Measurements from ENCODE around the gene KIFC1.

The KIFC1 gene

DNA sequence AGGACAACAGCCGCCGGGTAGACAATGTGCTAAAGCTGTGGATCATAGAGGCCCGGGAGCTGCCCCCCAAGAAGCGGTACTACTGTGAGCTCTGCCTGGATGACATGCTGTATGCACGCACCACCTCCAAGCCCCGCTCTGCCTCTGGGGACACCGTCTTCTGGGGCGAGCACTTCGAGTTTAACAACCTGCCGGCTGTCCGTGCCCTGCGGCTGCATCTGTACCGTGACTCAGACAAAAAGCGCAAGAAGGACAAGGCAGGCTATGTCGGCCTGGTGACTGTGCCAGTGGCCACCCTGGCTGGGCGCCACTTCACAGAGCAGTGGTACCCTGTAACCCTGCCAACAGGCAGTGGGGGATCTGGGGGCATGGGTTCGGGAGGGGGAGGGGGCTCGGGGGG lies 46.0 kb downstream of the KIFC1 start:
- H3K4me1 ChIP-seq: peaks cover 15 to 29% (median 27%) of the 10 kb centered on the region in 10 experiments
- no peaks in the 10 kb centered on the region for H3K9me3 ChIP-seq (replicated peaks in 1 of 11)
- peaks cover 69 to 83% (median 76%) of the 10 kb centered on the region in 11 experiments for H3K36me3 ChIP-seq
- peaks cover 0 to 8% (median 0%) of the 10 kb centered on the region in 11 experiments; a peak in 1 of 22 replicates for H4K20me1 ChIP-seq
- H3K27me3 ChIP-seq: no peaks in the 10 kb centered on the region
- H3K9ac ChIP-seq: no peak overlapping the region
- H3K27ac ChIP-seq: no peak overlapping the region
- no peak overlapping the region for H3K4me3 ChIP-seq
- TF ChIP-seq Cebpa-rat (IDR thresholded peaks at IDR 0.05): no peak
- H3K4me2 ChIP-seq: no peak overlapping the region

GRCh38 chr6:33438978-33439594 lies 47.5 kb downstream of the KIFC1 start:
- TF ChIP-seq Cebpa-rat (IDR thresholded peaks at IDR 0.05): no peak
- H3K36me3 ChIP-seq: peaks cover 76 to 94% (median 86%) of the 10 kb centered on the region in 11 experiments
- no peaks in the 10 kb centered on the region for H3K27me3 ChIP-seq
- peaks cover 1 to 17% (median 14%) of the 10 kb centered on the region in 10 experiments for H3K4me1 ChIP-seq
- no peak overlapping the region for H3K4me3 ChIP-seq
- no peak overlapping the region for H3K9ac ChIP-seq
- H3K9me3 ChIP-seq (replicated peaks in 1 of 11): no peaks in the 10 kb centered on the region
- peaks cover 0 to 10% (median 0%) of the 10 kb centered on the region in 11 experiments; a peak in 3 of 22 replicates for H4K20me1 ChIP-seq
- H3K4me2 ChIP-seq: no peak overlapping the region
- H3K27ac ChIP-seq: no peak overlapping the region

- H3K9ac ChIP-seq: no peak overlapping the region; a peak in 1 of 22 replicates
- H3K36me3 ChIP-seq: peaks cover 74 to 96% (median 92%) of the 10 kb centered on the region in 11 experiments
- no peak overlapping the region for H3K4me3 ChIP-seq
- no peaks in the 10 kb centered on the region for H3K9me3 ChIP-seq (replicated peaks in 1 of 11)
- no peak overlapping the region for H3K27ac ChIP-seq
- H4K20me1 ChIP-seq: peaks cover 0 to 20% (median 0%) of the 10 kb centered on the region in 11 experiments; a peak in 3 of 22 replicates
- H3K4me2 ChIP-seq: no peak overlapping the region
- H3K4me1 ChIP-seq: peaks cover 0 to 17% (median 9%) of the 10 kb centered on the region in 10 experiments; a peak in 13 of 20 replicates
- no peaks in the 10 kb centered on the region for H3K27me3 ChIP-seq
- TF ChIP-seq Cebpa-rat (IDR thresholded peaks at IDR 0.05): no peak
These were observed 48.5 kb downstream of the KIFC1 start for GRCh38 chr6:33439956-33440648.

DNA sequence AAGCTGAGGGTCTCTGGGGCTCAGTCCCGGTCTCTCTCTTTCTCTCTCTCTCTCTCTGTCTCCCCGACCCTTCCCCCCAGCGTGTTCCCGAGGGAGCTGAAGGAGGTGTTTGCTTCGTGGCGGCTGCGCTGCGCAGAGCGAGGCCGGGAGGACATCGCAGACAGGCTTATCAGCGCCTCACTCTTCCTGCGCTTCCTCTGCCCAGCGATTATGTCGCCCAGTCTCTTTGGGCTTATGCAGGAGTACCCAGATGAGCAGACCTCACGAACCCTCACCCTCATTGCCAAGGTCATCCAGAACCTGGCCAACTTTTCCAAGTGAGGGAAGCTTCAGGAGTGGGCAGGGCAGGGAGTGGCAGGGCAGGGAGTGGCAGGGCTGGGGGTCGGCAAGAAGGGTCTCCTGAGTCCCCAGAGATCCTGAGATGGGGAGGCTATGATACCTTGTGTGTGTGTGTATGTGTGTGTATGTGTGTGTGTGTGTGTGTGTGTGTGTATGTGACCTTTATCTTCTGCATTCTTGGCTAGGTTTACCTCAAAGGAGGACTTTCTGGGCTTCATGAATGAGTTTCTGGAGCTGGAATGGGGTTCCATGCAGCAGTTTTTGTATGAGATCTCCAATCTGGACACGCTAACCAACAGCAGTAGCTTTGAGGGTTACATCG lies 49.2 kb downstream of the KIFC1 start:
- 0 out of 22 replicates have a peak overlapping the region, but pooled peaks of 1 of the 11 experiments have one; percentile 2 for H3K9ac ChIP-seq
- H3K36me3 ChIP-seq: peaks cover 68 to 96% (median 91%) of the 10 kb centered on the region in 11 experiments

DNA sequence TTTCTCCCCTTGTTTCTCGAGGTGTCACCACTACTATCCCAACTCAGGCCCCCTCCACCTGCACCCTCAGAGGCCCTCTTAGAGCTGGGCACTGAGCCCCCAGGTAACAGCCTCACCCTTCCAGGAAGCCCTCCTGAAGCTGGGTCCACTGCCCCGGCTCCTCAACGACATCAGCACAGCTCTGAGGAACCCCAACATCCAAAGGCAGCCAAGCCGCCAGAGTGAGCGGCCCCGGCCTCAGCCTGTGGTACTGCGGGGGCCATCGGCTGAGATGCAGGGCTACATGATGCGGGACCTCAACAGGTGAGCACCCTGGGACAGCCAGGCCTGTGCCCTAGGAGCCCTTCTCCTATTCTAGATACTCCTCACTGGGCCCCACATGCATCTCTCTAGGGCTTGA lies 49.8 kb downstream of the KIFC1 start:
- Histone ChIP-seq H4K20me1 (peaks cover 0 to 20% (median 0%) of the 10 kb centered on the region in 11 experiments; a peak in 3 of 22 replicates), H3K4me3 (no peak overlapping the region), H3K36me3 (peaks cover 64 to 96% (median 91%) of the 10 kb centered on the region in 11 experiments), H3K4me2 (no peak overlapping the region), H3K27ac (no peak overlapping the region; a peak in 1 of 22 replicates), H3K9me3 (replicated peaks in 1 of 11) (no peaks in the 10 kb centered on the region), H3K4me1 (peaks cover 0 to 27% (median 9%) of the 10 kb centered on the region in 10 experiments; a peak in 11 of 20 replicates), H3K9ac (no peak overlapping the region), H3K27me3 (no peaks in the 10 kb centered on the region)
- TF ChIP-seq Cebpa-rat (IDR thresholded peaks at IDR 0.05): no peak

More for the DNA sequence above, 49.2 kb downstream of the KIFC1 start:
- TF ChIP-seq Cebpa-rat (IDR thresholded peaks at IDR 0.05): no peak
- Histone ChIP-seq H3K27ac (no peak overlapping the region), H3K27me3 (no peaks in the 10 kb centered on the region), H3K9me3 (replicated peaks in 1 of 11) (no peaks in the 10 kb centered on the region), H3K4me2 (no peak overlapping the region), H3K4me1 (peaks cover 0 to 21% (median 9%) of the 10 kb centered on the region in 10 experiments; a peak in 11 of 20 replicates), H3K4me3 (no peak overlapping the region), H4K20me1 (peaks cover 0 to 20% (median 0%) of the 10 kb centered on the region in 11 experiments; a peak in 3 of 22 replicates)

DNA sequence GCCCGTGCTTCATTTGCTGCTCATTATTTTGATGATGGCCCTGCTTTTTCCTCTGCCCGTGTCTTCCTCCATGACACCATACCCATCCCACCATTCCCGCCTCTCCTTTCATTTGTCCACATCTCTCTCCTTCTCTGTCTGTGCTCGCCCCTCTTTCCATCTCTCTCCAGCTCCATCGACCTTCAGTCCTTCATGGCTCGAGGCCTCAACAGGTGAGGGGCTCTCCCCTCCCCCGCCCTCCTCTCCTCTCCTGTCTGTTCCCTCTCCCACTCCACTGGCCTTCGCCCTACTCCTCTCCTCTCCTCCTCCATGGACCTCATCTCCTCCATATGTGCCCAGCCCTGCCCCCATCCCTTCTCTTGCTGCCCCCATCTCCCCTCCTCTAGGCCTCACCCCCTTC lies 50.7 kb downstream of the KIFC1 start:
- no peak overlapping the region for H3K4me2 ChIP-seq
- H3K9me3 ChIP-seq (replicated peaks in 1 of 11): no peaks in the 10 kb centered on the region
- peaks cover 0 to 20% (median 0%) of the 10 kb centered on the region in 11 experiments; a peak in 3 of 22 replicates for H4K20me1 ChIP-seq
- no peak overlapping the region for H3K27ac ChIP-seq
- TF ChIP-seq Cebpa-rat (IDR thresholded peaks at IDR 0.05): no peak
- no peak overlapping the region for H3K4me3 ChIP-seq
- no peaks in the 10 kb centered on the region for H3K27me3 ChIP-seq
- H3K36me3 ChIP-seq: peaks cover 62 to 96% (median 91%) of the 10 kb centered on the region in 11 experiments
- H3K9ac ChIP-seq: no peak overlapping the region
- peaks cover 0 to 33% (median 9%) of the 10 kb centered on the region in 10 experiments; a peak in 11 of 20 replicates for H3K4me1 ChIP-seq

DNA sequence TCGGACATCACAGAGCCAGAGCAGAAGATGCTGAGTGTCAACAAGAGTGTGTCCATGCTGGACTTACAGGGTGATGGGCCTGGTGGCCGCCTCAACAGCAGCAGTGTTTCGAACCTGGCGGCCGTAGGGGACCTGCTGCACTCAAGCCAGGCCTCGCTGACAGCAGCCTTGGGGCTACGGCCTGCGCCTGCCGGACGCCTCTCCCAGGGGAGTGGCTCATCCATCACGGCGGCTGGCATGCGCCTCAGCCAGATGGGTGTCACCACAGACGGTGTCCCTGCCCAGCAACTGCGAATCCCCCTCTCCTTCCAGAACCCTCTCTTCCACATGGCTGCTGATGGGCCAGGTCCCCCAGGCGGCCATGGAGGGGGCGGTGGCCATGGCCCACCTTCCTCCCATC lies 51.4 kb downstream of the KIFC1 start:
- H3K27me3 ChIP-seq: no peaks in the 10 kb centered on the region
- no peak overlapping the region for H3K4me3 ChIP-seq
- H4K20me1 ChIP-seq: peaks cover 0 to 20% (median 0%) of the 10 kb centered on the region in 11 experiments; a peak in 3 of 22 replicates
- no peak overlapping the region; a peak in 1 of 22 replicates for H3K27ac ChIP-seq
- no peak overlapping the region for H3K4me2 ChIP-seq
- TF ChIP-seq Cebpa-rat (IDR thresholded peaks at IDR 0.05): no peak
- H3K36me3 ChIP-seq: peaks cover 64 to 98% (median 94%) of the 10 kb centered on the region in 11 experiments
- H3K9ac ChIP-seq: no peak overlapping the region
- peaks cover 0 to 41% (median 9%) of the 10 kb centered on the region in 10 experiments; a peak in 11 of 20 replicates for H3K4me1 ChIP-seq
- H3K9me3 ChIP-seq (replicated peaks in 1 of 11): no peaks in the 10 kb centered on the region

DNA sequence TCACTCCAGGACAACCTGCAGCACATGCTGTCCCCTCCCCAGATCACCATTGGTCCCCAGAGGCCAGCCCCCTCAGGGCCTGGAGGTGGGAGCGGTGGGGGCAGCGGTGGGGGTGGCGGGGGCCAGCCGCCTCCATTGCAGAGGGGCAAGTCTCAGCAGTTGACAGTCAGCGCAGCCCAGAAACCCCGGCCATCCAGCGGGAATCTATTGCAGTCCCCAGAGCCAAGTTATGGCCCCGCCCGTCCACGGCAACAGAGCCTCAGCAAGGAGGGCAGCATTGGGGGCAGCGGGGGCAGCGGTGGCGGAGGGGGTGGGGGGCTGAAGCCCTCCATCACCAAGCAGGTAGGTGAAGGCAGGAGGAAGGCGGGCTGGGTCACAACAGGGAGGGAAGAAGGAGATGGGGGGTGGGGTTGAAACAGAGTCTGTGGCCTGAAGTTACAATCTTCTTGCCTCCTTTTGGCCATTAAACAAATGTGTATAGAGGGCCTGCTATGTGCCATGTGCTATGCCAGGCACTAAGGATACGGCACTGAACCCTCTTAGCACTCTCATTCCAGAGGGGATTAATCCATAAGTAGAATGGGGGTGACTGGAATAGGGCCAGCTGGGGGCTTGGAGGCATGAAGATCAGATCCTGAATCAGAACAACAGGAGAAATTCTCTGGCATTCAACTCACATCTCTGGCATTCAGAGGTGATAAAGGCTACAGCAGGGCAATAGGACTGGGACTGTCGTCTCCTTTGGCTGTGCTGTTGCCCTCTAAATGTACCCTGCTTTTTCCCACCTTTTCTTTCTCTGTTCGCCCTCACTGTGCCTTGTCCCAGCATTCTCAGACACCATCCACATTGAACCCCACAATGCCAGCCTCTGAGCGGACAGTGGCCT lies 52.2 kb downstream of the KIFC1 start:
- Histone ChIP-seq H3K9ac (peak overlapping the region in 2 of 11 experiments; percentile 8 to 61; a peak in 3 of 22 replicates), H3K36me3 (peaks cover 63 to 98% (median 94%) of the 10 kb centered on the region in 11 experiments), H3K4me2 (peak overlapping the region in 4 of 11 experiments; percentile 6 to 80 (median 64); a peak in 8 of 22 replicates), H3K4me1 (peaks cover 0 to 49% (median 9%) of the 10 kb centered on the region in 10 experiments; a peak in 11 of 20 replicates), H3K4me3 (no peak overlapping the region), H3K27ac (peak overlapping the region in 4 of 11 experiments; percentile 28 to 84 (median 68); a peak in 5 of 22 replicates), H3K27me3 (no peaks in the 10 kb centered on the region), H3K9me3 (replicated peaks in 1 of 11) (no peaks in the 10 kb centered on the region), H4K20me1 (peaks cover 0 to 20% (median 0%) of the 10 kb centered on the region in 11 experiments; a peak in 3 of 22 replicates)
- no peak for TF ChIP-seq Cebpa-rat (IDR thresholded peaks at IDR 0.05)
